ENCODE data around the gene NUP210.

NUP210 gene

GRCh38 chr3:13420045-13420830 is at the start of gene NUP210:
Gene NUP210 (minus strand): TSS chr3:13420322. CDS start chr3:13420226, 96 bp downstream.
- peak within 1 kb of the TSS; percentile 94 for H3K4me3 ChIP-seq (ENCODE audit: low read depth, low read length)
- TF ChIP-seq, protein P1, sequence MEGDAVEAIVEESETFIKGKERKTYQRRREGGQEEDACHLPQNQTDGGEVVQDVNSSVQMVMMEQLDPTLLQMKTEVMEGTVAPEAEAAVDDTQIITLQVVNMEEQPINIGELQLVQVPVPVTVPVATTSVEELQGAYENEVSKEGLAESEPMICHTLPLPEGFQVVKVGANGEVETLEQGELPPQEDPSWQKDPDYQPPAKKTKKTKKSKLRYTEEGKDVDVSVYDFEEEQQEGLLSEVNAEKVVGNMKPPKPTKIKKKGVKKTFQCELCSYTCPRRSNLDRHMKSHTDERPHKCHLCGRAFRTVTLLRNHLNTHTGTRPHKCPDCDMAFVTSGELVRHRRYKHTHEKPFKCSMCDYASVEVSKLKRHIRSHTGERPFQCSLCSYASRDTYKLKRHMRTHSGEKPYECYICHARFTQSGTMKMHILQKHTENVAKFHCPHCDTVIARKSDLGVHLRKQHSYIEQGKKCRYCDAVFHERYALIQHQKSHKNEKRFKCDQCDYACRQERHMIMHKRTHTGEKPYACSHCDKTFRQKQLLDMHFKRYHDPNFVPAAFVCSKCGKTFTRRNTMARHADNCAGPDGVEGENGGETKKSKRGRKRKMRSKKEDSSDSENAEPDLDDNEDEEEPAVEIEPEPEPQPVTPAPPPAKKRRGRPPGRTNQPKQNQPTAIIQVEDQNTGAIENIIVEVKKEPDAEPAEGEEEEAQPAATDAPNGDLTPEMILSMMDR (IDR thresholded peaks at IDR 0.05; ENCODE audit: insufficient read depth, low read depth, low read length, missing control alignments) = peak; percentile 20
- DNase-seq (ENCODE audit: low read depth) = peak; percentile 87

DNA sequence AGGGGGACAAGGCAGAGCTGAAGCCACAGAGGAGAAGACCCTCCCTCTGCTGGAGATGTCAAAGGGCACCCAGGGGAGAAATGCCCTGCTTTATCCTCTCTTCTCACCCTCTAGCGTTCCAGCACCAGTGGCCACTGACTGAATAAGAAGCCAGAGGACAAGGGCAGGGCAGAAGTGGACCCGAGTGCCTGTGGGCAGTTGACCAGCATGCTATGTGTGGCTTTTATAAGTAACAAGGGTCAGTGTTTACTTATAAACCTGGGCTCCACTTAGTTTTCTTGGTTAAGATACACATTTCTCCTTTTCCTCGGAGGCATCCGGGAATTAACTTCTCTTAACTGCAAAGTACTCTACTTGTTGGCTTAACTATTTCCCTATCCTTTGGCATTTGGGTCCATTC is 46.7 kb upstream of the NUP210 start:
- no peak for DNase-seq (ENCODE audit: low read depth)
- H3K4me3 ChIP-seq (ENCODE audit: low read depth, low read length) = no peak overlapping the region
- TF ChIP-seq, protein P1 (IDR thresholded peaks at IDR 0.05; ENCODE audit: insufficient read depth, low read depth, low read length, missing control alignments) = no peak

DNA sequence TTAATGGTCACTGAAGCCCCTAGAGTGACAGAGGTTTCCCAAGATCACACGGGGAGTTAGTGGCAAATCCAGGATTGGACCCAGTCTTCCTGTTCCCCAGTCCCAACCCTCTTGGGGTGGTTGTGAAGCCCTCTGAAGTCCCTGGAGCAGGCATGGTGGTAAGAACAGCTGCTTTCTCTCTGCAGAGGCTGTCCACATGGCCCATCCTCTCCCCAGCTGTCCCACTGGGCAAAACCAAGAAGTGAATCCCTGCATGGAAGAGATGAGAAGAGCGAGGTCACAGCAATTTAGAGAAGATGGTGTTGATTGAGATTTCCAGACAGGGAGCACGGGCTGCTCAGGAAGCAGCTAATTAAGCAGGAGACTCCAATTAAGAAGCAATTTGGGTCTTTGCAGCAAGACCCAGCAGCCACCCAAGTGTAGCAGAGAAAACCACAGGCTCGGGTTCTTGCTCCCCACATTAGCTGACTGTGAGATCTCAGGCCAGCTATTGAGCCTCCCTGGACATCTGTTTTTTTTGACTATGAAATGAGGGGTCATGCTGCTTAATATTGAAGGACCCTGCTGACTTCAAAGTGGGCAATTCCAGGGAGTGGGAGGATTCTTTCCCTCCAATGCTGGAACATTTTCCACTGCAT is 45.2 kb upstream of the NUP210 start:
- no peak overlapping the region for H3K4me3 ChIP-seq (ENCODE audit: low read depth, low read length)
- TF ChIP-seq, protein P1 (IDR thresholded peaks at IDR 0.05; ENCODE audit: insufficient read depth, low read depth, low read length, missing control alignments) = no peak
- no peak for DNase-seq (ENCODE audit: low read depth)

GRCh38 chr3:13463618-13464400 is 43.7 kb upstream of the NUP210 start:
- DNase-seq (ENCODE audit: low read depth) = no peak
- TF ChIP-seq, protein P1 (IDR thresholded peaks at IDR 0.05; ENCODE audit: insufficient read depth, low read depth, low read length, missing control alignments) = no peak
- no peak overlapping the region for H3K4me3 ChIP-seq (ENCODE audit: low read depth, low read length)

DNA sequence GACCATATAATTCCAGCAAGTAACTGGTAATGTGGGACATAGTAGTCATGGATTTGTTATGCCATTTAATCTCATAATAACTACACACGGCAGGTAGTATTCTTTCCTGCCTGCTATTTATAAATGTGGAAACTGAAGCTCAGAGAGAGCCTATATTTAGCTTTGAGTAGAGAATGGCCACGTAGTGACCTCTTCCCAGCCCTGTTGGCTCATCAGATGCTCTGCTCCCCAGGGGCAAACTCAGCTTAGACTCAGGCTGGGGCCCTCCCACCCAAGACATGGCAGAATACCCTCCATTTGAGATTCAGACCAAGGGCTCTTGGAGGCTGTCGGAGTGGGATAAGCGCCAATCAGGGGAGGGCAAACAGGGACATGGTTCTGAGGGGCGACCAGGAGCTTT is 42.7 kb upstream of the NUP210 start:
- H3K4me3 ChIP-seq (ENCODE audit: low read depth, low read length) = no peak overlapping the region
- no peak for DNase-seq (ENCODE audit: low read depth)
- TF ChIP-seq, protein P1 (IDR thresholded peaks at IDR 0.05; ENCODE audit: insufficient read depth, low read depth, low read length, missing control alignments) = no peak

GRCh38 chr3:13462125-13462629 is 42.1 kb upstream of the NUP210 start:
- TF ChIP-seq, protein P1 (IDR thresholded peaks at IDR 0.05; ENCODE audit: insufficient read depth, low read depth, low read length, missing control alignments) = no peak
- H3K4me3 ChIP-seq (ENCODE audit: low read depth, low read length) = no peak overlapping the region
- no peak for DNase-seq (ENCODE audit: low read depth)

Measured in GM12865 (cell line).